D341Med (cell line): ENCODE measurements around the gene SPA17.

ENCODE experiments used
- DNase-seq: peaks from one replicate; pipeline ENCODE4 v3.0.0; 2012; ENCODE audit warnings: low spot score

Gene SPA17

DNA sequence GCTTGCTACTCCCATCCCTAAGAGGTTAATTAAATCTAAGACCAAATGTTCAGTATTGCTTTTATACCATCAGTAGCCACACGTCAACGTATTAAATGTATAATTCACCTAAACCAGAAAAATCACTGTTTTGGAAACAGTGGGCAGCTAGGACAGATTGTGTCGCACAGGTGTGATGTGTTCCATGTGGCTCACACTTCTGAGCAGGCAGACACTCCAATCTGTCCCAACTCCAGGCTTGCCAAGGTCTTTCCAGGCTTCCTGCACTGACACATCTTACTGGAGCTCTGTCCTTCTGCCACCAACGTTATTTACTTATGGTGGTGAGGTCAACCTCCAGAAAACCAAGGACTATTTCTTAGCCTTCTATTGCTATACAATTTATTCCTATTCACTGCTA lies 11.6 kb upstream of the SPA17 start:
- DNase-seq, result no peak

DNA sequence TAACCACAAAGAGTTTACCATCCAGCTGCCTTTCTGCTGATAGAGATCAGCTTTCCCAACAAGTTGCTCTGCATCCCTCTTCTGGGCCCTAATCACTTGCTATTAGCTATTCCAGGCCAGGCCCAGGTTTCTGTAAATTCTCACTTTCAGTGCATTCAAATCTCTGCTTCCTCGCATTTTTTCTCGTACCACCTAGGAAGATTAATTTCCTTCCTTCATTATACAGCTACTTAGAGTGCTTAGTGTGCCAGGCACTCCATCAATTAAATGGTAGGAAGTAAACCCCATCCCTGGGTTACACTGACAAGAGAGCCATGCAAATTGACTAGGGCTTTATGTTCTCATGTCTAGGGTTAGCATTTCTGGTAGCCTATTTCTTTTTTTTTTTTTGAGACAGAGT lies 9.8 kb upstream of the SPA17 start:
- no peak for DNase-seq

GRCh38 chr11:124667601-124668000 lies 6.1 kb upstream of the SPA17 start:
- no peak for DNase-seq

DNA sequence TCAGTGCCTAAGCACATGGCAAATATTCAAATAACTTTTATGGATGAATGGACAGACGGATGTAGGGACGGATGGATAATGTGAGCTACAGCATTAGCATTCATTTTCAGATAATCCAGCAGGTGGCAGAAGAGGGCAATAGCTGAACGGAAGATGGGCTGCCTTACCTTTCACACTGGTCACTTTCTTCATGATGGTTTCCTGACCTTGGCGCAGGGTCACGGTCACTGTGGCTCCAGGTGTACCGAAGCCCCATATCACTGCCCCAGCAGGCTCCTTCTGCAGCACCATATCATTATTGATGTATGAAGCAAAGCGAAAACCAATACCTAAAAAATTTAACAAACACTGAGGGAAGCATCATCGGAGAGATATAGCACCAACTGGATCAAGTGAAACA lies 4.5 kb upstream of the SPA17 start:
- peak; percentile 59 for DNase-seq

DNA sequence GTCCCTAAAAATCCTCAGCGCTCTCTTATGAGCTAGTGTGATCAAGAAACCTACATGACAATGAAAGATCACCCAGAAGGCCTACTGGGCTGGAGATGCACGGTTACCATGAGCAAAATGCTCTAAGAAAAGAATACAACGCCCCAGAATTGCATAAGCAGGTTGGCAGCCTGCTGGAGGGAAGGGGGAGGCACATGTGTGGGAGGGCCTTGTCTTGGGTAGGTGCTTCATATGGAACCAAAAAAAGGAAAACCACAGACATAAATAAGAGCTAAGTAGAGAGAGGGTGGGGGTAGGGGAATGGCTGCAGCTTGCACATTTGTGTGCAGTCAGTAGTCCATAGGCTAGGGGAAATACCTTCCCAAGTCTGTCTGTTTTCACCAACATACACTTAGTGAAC lies 3.0 kb upstream of the SPA17 start:
- DNase-seq, result no peak

DNA sequence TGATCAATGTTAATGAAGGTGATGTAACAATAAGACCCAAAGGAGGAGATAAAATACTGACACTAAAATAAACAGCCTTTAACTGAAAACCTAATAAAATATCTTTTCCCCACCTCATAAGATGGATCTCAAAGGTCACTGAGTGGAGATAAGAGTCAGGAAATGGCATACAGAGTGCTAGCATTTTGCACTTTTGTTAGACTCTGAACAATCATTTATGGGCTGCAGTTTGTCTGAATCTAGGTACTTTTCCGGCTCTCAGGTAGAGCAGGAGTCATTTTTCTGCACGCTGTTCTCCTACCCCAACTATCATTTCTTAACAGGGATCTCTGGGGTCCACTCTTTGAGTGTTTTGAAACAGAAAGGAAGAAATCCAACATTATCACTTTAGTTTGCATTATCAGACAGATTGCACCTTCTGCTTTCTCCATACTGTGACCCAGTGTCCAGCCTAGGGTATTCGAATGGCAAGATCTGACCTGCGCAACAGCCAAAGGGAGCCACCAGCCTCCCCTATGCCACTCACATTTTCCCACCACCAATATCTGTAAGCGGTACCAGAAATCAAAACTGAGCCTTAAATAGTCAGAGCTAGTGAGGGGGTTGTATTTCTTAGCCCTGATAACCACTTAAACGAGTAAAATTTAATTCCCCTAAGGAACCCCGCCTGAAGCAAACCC lies 1.0 kb upstream of the SPA17 start:
- no peak for DNase-seq

GRCh38 chr11:124674168-124674517 lies 439 bp downstream of the SPA17 start:
- DNase-seq, result peak; percentile 37

GRCh38 chr11:124674571-124674970 lies 867 bp downstream of the SPA17 start:
- DNase-seq, result no peak

DNA sequence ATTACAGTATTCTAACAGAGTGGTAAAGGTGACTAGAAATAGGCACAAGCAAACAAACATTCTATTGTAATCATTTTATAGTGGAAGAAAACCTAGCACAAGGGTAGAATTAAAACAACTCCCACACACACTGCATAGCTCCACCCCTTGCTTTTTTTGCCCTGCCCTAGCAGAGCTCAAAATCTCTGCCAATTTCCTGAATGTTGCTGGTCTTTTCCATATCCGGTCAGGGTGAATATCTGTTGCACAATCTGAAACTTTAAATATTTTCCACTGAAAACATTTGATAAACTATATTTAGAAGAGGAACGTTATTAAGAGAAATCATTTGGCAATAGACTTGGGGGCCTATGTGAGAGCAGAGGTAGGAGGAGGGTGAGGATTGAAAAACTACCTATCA lies 2.7 kb downstream of the SPA17 start:
- DNase-seq, result no peak

GRCh38 chr11:124678416-124678815 lies 4.7 kb downstream of the SPA17 start:
- DNase-seq, result no peak

DNA sequence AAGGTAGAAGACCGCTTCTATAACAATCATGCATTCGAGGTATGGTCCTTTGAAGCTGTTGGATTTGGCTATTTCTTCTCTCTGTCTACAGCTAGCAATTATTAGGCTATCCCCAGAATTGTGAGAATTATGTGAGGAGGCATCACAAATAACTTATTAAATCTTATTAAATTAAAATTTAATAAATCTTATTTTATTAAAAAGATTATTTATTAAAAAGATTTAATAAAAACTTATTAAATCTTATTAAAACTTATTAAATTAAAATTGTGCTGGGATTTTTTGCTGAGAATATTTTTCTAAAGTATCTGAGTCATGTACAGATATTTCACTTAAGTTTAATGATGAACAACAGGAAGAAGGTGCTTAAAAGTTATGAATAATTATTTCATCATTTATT lies 7.7 kb downstream of the SPA17 start:
- no peak for DNase-seq

DNA sequence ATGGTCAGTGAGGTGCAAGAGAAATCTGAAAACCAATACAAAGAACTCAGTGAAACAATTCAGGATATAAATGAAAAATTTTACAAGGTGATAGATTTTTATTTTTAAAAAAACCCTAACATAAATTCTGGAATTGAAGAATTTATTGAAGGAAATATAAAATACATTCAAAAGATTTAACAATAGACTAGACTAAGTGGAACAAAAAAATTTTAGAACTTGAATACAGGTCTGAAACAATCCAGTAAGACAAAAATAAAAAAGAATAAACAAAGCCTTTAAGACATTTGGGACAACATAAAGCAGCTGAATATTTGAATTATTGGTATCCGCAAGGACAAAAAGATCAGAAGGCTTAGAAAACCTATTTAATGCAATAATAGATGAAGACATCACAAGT lies 8.7 kb downstream of the SPA17 start:
- DNase-seq, result no peak

GRCh38 chr11:124693142-124693541 lies 19.4 kb downstream of the SPA17 start:
- no peak for DNase-seq

GRCh38 chr11:124699547-124699946 lies 25.8 kb downstream of the SPA17 start:
- no peak for DNase-seq

DNA sequence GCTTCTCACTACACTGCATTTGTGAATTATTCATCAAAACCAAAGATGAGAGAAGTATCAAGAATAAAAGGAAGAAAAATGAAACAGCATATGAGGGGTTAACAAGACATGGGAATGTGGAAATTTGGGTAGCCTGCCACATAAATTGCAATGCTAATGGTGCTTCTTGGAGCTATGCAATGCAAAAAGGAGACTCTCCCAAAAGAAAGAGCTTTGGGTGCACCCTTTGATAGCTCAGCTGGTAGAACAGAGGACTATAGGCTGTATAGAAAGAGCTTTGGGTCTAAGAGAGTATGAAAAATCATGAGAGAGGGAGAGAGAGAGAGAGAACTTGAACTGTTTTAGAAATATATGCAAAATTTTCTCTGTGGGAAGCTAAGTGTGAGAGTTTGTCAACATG lies 26.3 kb downstream of the SPA17 start:
- no peak for DNase-seq

DNA sequence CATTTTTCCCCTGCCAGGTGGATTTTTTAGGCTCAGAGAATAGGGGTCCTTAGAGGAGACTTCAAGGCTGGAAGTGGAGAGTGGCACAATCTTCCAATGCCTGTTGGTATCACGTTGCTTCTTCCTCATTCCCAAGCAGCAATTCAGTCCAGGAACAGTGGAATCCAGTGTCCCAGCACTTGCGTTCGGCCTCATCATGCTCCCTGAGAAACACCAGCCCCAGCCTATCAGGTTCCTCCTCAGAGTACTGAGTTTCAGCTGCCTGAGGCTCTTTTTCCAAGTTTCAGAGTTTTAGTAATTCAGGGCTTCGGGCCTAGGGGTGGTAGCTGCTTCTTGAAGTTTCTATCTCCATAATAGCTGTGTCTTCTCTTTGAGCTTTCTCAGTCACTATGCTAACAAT lies 34.1 kb downstream of the SPA17 start:
- no peak for DNase-seq

DNA sequence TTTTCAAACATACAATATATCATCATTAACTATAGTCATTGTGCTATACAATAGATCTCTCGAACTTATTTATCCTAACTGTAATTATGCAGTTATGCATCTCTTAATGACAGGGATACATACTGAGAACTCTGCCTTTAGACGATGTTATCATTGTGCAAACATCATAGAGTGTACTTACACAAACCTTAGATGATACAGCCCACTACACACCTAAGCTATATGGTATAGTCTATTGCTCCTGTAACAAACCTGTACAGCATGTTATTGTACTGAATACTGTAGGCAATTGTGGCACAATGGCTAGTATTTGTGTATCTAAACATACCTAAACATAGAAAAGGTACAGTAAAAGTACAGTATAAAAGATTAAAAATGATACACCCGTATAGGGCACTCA lies 38.7 kb downstream of the SPA17 start:
- DNase-seq, result no peak

GRCh38 chr11:124716591-124716990 lies 42.9 kb downstream of the SPA17 start:
- DNase-seq, result no peak

- DNase-seq, result no peak
Observed at GRCh38 chr11:124717421-124717785, 43.7 kb downstream of the SPA17 start.

DNA sequence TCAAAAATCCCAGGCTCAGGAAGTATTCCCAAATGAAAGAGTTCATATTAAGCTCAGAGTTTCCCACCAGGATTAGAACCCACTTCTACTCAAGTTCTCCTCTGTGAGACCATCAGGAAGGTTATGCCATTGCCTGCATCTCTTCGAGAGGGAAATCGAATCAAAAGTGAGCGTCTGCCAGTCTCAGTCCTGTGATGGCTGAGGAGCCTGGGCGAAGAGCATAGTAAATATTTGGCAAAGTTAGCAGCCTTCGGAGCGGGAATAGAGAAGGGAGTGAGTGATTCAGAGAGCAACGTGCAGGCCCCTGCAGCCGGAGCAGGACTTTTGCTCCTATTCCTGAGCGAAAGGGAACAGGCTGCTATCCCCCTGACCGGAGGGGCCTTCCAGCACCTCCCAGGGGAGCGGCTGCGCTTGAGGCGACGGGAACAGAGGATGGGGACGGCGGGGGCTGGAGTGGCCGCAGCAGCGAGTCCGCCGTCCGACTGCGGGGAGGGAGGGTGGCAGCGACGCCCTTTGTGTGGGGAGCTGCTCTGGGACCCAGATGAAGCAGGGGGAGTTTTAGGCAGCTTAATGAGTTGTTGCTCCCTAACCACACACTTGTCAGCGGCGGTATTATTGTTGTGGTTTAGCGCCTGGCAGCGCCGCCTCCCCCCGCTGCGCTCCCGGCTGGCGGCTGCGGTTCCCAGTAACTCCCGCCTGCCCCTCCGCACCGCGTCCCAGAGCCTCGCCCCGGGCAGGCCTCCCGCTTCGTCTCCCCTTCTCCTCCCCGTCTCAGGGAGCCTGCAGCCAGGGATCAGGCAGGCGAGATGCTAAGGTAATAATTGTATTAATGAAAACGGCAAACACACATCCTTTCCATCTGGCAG lies 44.3 kb downstream of the SPA17 start:
- peak; percentile 45 for DNase-seq

GRCh38 chr11:124718801-124719200 lies 45.1 kb downstream of the SPA17 start:
- DNase-seq, result no peak

DNA sequence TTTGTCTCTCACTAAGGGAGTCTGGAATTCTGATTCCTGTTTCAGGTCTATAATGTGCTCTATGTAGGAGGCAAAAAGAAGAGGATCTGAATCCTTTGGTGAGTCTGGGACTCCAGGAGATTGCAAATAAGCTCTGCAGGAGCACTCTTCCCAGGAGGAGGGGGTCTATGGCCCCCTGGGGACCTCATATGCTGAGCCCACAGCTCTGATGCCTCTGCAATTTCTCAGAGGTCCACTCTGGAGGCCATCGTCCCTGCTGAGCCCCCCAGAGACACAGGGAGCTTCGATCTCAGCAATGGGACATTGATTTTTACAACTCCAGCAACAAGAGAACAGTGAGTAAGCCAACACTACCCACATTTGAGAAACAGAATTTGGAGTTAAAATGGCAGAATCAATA lies 45.8 kb downstream of the SPA17 start:
- DNase-seq, result no peak

GRCh38 chr11:124722176-124722575 lies 48.5 kb downstream of the SPA17 start:
- DNase-seq, result no peak
